HG02571 (cell line): ENCODE results near the gene PTPN13.
"Not testable (repeated sequence)": the region's sequence is repeated elsewhere in the genome, so short reads cannot be mapped to it uniquely, and the experiment has no call there.

ENCODE experiments used
- ATAC-seq: cut with Tn5 transposase; IDR thresholded peaks from one replicate; pipeline ENCODE4 v1.9.1; 2021; ENCODE audit warnings: mild to moderate bottlenecking, moderate library complexity; ENCODE audit not compliant: unreplicated experiment

Gene PTPN13

GRCh38 chr4:86706923-86707597, 112.9 kb downstream of the PTPN13 start:
- ATAC-seq, result no peak

- no peak for ATAC-seq
Observed at GRCh38 chr4:86717651-86718050, 123.5 kb downstream of the PTPN13 start.

GRCh38 chr4:86718152-86718551, 124.0 kb downstream of the PTPN13 start:
- ATAC-seq, result no peak

- ATAC-seq, result not testable (repeated sequence)
Observed at GRCh38 chr4:86719149-86719548, 125.0 kb downstream of the PTPN13 start.

- no peak for ATAC-seq
Observed at GRCh38 chr4:86720508-86721068, 126.5 kb downstream of the PTPN13 start.

- ATAC-seq, result no peak
Observed at GRCh38 chr4:86721412-86721811, 127.3 kb downstream of the PTPN13 start.

- no peak for ATAC-seq
Observed at GRCh38 chr4:86730310-86730709, 136.2 kb downstream of the PTPN13 start.

- no peak for ATAC-seq
Observed at GRCh38 chr4:86737244-86737643, 143.1 kb downstream of the PTPN13 start.

- no peak for ATAC-seq
Observed at GRCh38 chr4:86741846-86742245, 147.7 kb downstream of the PTPN13 start.

- ATAC-seq, result no peak
Observed at GRCh38 chr4:86744570-86744969, 150.5 kb downstream of the PTPN13 start.

- ATAC-seq, result no peak
Observed at GRCh38 chr4:86749121-86749520, 155.0 kb downstream of the PTPN13 start.

- ATAC-seq, result no peak
Observed at GRCh38 chr4:86755388-86755787, 161.3 kb downstream of the PTPN13 start.

- no peak for ATAC-seq
Observed at GRCh38 chr4:86757468-86757867, 163.4 kb downstream of the PTPN13 start.

- ATAC-seq, result no peak
Observed at GRCh38 chr4:86759298-86759697, 165.2 kb downstream of the PTPN13 start.

- no peak for ATAC-seq
Observed at GRCh38 chr4:86762649-86763048, 168.5 kb downstream of the PTPN13 start.

- ATAC-seq, result no peak
Observed at GRCh38 chr4:86769794-86770193, 175.7 kb downstream of the PTPN13 start.

GRCh38 chr4:86771141-86771540, 177.0 kb downstream of the PTPN13 start:
- ATAC-seq, result no peak

- ATAC-seq, result no peak
Observed at GRCh38 chr4:86775061-86775460, 180.9 kb downstream of the PTPN13 start.

- no peak for ATAC-seq
Observed at GRCh38 chr4:86778175-86778574, 184.1 kb downstream of the PTPN13 start.

GRCh38 chr4:86788826-86789225, 194.7 kb downstream of the PTPN13 start:
- ATAC-seq, result no peak

- ATAC-seq, result no peak
Observed at GRCh38 chr4:86791126-86791525, 197.0 kb downstream of the PTPN13 start.

GRCh38 chr4:86809809-86810208, 215.7 kb downstream of the PTPN13 start:
- ATAC-seq, result no peak

GRCh38 chr4:86810847-86811246, 216.7 kb downstream of the PTPN13 start:
- ATAC-seq, result no peak
